NCI-H510A treated with DMSO at 0.1 percent for 48 hours (cell line): ENCODE results near the gene FOXO6.
A peak's percentile ranks its signal among the peaks of the same experiment; 100 is the strongest.

Experiments
- DNase-seq: peaks from one replicate; lab custom pipeline; 2025; lab: John Stamatoyannopoulos, UW

FOXO6 gene

GRCh38 chr1:41366455-41367287, 5.4 kb downstream of the FOXO6 start:
- peak; percentile 86 for DNase-seq

GRCh38 chr1:41367288-41367642, 6.0 kb downstream of the FOXO6 start:
- no peak for DNase-seq

GRCh38 chr1:41368366-41368765, 7.1 kb downstream of the FOXO6 start:
- DNase-seq = no peak

- no peak for DNase-seq
These were observed 7.6 kb downstream of the FOXO6 start for GRCh38 chr1:41368801-41369200.

GRCh38 chr1:41369531-41369930, 8.3 kb downstream of the FOXO6 start:
- DNase-seq = no peak

- no peak for DNase-seq
These were observed 9.0 kb downstream of the FOXO6 start for GRCh38 chr1:41370225-41370624.

GRCh38 chr1:41370756-41371420, 9.7 kb downstream of the FOXO6 start:
- no peak for DNase-seq

GRCh38 chr1:41371630-41372599, 10.7 kb downstream of the FOXO6 start:
- peak; percentile 100 for DNase-seq

GRCh38 chr1:41372600-41372993, 11.4 kb downstream of the FOXO6 start:
- no peak for DNase-seq

- no peak for DNase-seq
These were observed 12.1 kb downstream of the FOXO6 start for GRCh38 chr1:41373373-41373772.

GRCh38 chr1:41374711-41375110, 13.5 kb downstream of the FOXO6 start:
- no peak for DNase-seq

GRCh38 chr1:41377397-41377796, 16.2 kb downstream of the FOXO6 start:
- peak; percentile 90 for DNase-seq

- DNase-seq = no peak
These were observed 17.0 kb downstream of the FOXO6 start for GRCh38 chr1:41378222-41378621.

GRCh38 chr1:41378999-41379737, 17.9 kb downstream of the FOXO6 start:
- peak; percentile 91 for DNase-seq

GRCh38 chr1:41379738-41380130, 18.5 kb downstream of the FOXO6 start:
- DNase-seq = peak; percentile 99

- no peak for DNase-seq
These were observed 19.0 kb downstream of the FOXO6 start for GRCh38 chr1:41380195-41380594.

- peak; percentile 99 for DNase-seq
These were observed 19.9 kb downstream of the FOXO6 start for GRCh38 chr1:41380979-41381691.

- no peak for DNase-seq
These were observed 20.7 kb downstream of the FOXO6 start for GRCh38 chr1:41381692-41382479.

GRCh38 chr1:41382480-41383090, 21.4 kb downstream of the FOXO6 start:
- DNase-seq = peak; percentile 92
